Adrenal gland (tissue), 5 donors: ENCODE measurements around the gene INPP4A.

Source experiments
- POLR2A ChIP-seq, 2 donors: fragments of 450-650 bp; IDR thresholded peaks; one replicate each; pipeline ENCODE4 v1.6.1; 2017; ENCODE audit warnings: antibody characterized with exemption in 2 of 2, mild to moderate bottlenecking in 2 of 2, moderate library complexity in 1 of 2
- TF ChIP-seq, protein P1 (sequence below), 6 experiments: fragments of 450-650 bp in 4 of 6; fragments of 200-600 bp in 2 of 6; sonication (generic) in 1 of 6; IDR thresholded peaks; 1 replicate in 5 of 6; 2 replicates in 1 of 6; pipeline versions ENCODE4 v1.5.1 to v1.8.0; 2016 to 2021; ENCODE audit warnings: antibody characterized with exemption in 6 of 6, mild to moderate bottlenecking in 2 of 6, moderate library complexity in 1 of 6
- donor health status: DM: no; HTN: no; CAD: no.

DNA sequence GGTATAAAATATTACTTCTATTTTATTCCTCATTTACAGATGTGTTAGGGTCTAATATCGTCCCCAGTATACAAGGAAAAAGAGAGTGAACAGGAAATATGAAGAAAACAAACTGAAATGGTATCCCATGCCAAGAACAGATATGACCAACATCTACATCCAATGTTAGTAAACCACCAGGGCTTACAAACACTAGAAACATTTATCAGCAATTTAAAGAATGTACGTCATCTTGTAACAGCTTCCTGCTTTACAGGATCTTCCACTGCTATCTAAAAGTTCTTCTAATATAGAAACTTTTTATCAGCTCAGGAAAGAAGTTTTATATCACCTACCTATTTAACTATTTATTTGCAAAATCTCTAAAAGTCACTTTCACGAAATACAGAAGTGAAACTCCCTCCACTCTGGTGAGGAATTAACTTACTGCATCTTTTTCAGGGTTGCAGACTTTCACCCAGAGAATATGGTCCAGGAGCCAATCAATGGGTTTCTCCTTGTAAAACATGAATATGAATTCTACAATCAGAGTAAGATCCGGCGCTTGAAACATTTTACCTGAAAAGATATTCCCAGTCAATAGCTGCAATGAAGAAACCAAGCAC, 198.9 kb downstream of the INPP4A start:
- TF ChIP-seq, protein P1, sequence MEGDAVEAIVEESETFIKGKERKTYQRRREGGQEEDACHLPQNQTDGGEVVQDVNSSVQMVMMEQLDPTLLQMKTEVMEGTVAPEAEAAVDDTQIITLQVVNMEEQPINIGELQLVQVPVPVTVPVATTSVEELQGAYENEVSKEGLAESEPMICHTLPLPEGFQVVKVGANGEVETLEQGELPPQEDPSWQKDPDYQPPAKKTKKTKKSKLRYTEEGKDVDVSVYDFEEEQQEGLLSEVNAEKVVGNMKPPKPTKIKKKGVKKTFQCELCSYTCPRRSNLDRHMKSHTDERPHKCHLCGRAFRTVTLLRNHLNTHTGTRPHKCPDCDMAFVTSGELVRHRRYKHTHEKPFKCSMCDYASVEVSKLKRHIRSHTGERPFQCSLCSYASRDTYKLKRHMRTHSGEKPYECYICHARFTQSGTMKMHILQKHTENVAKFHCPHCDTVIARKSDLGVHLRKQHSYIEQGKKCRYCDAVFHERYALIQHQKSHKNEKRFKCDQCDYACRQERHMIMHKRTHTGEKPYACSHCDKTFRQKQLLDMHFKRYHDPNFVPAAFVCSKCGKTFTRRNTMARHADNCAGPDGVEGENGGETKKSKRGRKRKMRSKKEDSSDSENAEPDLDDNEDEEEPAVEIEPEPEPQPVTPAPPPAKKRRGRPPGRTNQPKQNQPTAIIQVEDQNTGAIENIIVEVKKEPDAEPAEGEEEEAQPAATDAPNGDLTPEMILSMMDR (IDR thresholded peaks at IDR 0.05): no peak
- TF ChIP-seq POLR2A (IDR thresholded peaks at IDR 0.05): no peak
